Tibial nerve (tissue), 4 donors: ENCODE results near the gene PDHB.

Source experiments
- CTCF ChIP-seq, 5 experiments: fragments of 200-600 bp in 3 of 5; fragments of 450-650 bp in 2 of 5; sonication (generic) in 3 of 5; IDR thresholded peaks; one replicate each; pipeline ENCODE4 v1.5.1; 2016 to 2019; ENCODE audit warnings: antibody characterized with exemption in 5 of 5, mild to moderate bottlenecking in 3 of 5, moderate library complexity in 2 of 5
- EP300 ChIP-seq, 2 donors: sonication (generic); formaldehyde crosslinking; IDR thresholded peaks; one replicate each; pipeline ENCODE4 v1.6.1; 2017; ENCODE audit warnings: antibody characterized with exemption in 2 of 2, mild to moderate bottlenecking in 1 of 2

GRCh38 chr3:58383904-58384303 is 49.7 kb downstream of the PDHB start:
- TF ChIP-seq CTCF (IDR thresholded peaks at IDR 0.05) (no peak), EP300 (IDR thresholded peaks at IDR 0.05) (no peak)
